ENCODE measurements around the gene CMC2.
A peak's percentile ranks its signal among the peaks of the same experiment; 100 is the strongest.

Gene CMC2

GRCh38 chr16:80972611-80973010, 34.1 kb downstream of the CMC2 start:
- no peak for DNase-seq

- no peak for DNase-seq
Measured at GRCh38 chr16:80971819-80972218, 34.9 kb downstream of the CMC2 start.

- no peak for DNase-seq
Measured at GRCh38 chr16:80969114-80969484, 37.6 kb downstream of the CMC2 start.

- no peak for DNase-seq
Measured at GRCh38 chr16:80968386-80969113, 38.1 kb downstream of the CMC2 start.

- DNase-seq, result no peak
Measured at GRCh38 chr16:80966617-80967016, 40.1 kb downstream of the CMC2 start.

GRCh38 chr16:80964351-80964750, 42.3 kb downstream of the CMC2 start:
- DNase-seq, result no peak

- DNase-seq, result no peak
Measured at GRCh38 chr16:80962879-80963278, 43.8 kb downstream of the CMC2 start.

- no peak for DNase-seq
Measured at GRCh38 chr16:80958284-80958683, 48.4 kb downstream of the CMC2 start.

GRCh38 chr16:80954985-80955384, 51.7 kb downstream of the CMC2 start:
- no peak for DNase-seq

GRCh38 chr16:80948886-80949493, 57.7 kb downstream of the CMC2 start:
- peak; percentile 22 for DNase-seq

GRCh38 chr16:80947708-80948625, 58.7 kb downstream of the CMC2 start:
- no peak for DNase-seq

- no peak for DNase-seq
Measured at GRCh38 chr16:80947239-80947638, 59.4 kb downstream of the CMC2 start.

- no peak for DNase-seq
Measured at GRCh38 chr16:80946481-80946880, 60.2 kb downstream of the CMC2 start.

GRCh38 chr16:80940069-80940856, 66.4 kb downstream of the CMC2 start:
- DNase-seq, result no peak

- no peak for DNase-seq
Measured at GRCh38 chr16:80938879-80939260, 67.8 kb downstream of the CMC2 start.

- DNase-seq, result no peak
Measured at GRCh38 chr16:80938004-80938878, 68.4 kb downstream of the CMC2 start.

GRCh38 chr16:80936410-80936809, 70.3 kb downstream of the CMC2 start:
- DNase-seq, result no peak

GRCh38 chr16:80935691-80936090, 71.0 kb downstream of the CMC2 start:
- DNase-seq, result no peak

- DNase-seq, result no peak
Measured at GRCh38 chr16:80932708-80933095, 74.0 kb downstream of the CMC2 start.

- DNase-seq, result peak; percentile 11
Measured at GRCh38 chr16:80931801-80932707, 74.6 kb downstream of the CMC2 start.

Data from stimulated activated CD4-positive, alpha-beta T cell treated with anti-CD3 and anti-CD28 coated beads, Interleukin-4, amount 100 ng/mL, for 24 hours (primary cell).